HuH-7.5 (cell line): ENCODE data around the gene ERC2.
"Not testable (repeated sequence)": the region's sequence is repeated elsewhere in the genome, so short reads cannot be mapped to it uniquely, and the experiment has no call there.

Experiments used
- DNase-seq: peaks from one replicate; pipeline ENCODE4 v3.0.0; 2011; ENCODE audit warnings: low spot score

The ERC2 gene

GRCh38 chr3:55880357-55880756, 587.9 kb downstream of the ERC2 start:
- DNase-seq, result no peak

DNA sequence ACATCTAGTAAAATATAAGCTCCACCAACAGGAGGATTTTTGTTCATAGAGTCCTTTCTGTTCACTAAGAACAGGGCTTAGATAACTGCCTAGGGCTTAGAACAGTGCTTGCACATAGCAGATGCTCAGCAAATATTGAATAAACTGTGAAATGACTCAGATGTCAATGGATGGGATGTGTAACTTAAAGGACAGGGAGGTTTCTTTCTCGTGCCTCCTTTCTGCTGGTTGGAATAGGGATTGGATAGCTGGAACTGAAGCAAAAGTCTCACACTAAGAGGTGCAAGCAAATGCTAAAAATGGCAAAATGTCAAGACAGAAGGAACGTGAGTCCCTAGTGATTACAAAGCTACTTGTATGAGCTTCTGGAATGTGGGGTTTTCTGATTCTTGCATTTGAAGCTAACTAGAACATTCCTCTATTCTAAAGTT, 588.4 kb downstream of the ERC2 start:
- no peak for DNase-seq

GRCh38 chr3:55877703-55878102, 590.6 kb downstream of the ERC2 start:
- DNase-seq, result no peak

DNA sequence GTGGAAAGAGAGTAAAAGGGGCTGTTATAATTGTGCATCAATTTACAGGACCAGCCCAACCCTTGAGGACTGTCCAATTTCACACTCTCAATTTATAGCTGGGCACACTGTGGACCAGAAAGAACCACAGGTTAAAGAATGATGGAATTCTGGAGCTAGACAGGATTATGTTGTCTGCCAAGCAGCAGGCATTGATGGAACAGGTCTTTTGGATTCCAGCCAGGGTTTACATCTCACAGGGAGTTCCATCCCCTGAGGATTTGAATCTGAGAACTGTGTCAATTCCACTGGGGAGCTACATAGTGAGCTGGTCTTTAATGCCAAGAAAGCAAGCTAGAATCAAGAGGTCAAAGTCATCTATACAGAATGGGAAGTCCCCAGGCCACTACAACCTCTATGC, 591.7 kb downstream of the ERC2 start:
- DNase-seq, result no peak

DNA sequence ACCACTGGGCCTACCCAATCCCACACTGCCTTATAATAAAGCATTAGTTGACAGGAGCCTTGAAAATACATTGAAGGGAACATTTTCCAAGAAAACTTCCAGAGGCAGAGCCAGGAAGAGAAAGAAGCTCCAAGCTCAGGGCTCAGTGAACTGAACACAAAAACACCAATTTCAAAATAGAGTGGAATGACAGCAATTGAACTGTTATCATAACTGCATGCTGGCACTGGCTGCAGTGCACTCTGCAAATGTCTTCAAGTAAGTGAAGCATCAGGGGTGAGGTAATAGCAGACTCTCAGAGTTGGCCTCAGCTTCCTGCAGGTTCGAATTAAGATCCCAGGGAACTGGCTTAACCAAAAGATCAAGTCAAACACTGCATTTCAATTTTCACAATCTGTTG, 593.2 kb downstream of the ERC2 start:
- DNase-seq, result no peak

GRCh38 chr3:55873523-55874254, 594.6 kb downstream of the ERC2 start:
- no peak for DNase-seq

DNA sequence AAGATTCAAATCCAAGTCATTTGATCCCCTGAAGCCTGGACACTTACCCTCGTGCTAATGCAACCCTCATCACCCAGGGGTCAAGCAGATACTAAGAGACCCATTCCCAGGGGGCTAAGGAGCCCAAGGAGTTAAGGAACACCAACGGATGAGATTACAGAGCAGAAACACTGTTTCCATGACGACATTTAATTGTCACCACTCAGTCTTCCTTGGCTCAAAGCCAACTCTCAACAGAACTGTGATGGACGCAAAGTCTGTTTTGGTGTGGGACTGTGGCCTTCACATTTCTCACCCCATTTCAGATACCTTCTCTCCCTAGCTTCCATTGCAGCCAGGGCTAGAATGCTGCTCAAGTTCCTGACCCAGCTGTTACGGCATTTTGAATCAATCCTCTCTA, 597.7 kb downstream of the ERC2 start:
- DNase-seq, result no peak

DNA sequence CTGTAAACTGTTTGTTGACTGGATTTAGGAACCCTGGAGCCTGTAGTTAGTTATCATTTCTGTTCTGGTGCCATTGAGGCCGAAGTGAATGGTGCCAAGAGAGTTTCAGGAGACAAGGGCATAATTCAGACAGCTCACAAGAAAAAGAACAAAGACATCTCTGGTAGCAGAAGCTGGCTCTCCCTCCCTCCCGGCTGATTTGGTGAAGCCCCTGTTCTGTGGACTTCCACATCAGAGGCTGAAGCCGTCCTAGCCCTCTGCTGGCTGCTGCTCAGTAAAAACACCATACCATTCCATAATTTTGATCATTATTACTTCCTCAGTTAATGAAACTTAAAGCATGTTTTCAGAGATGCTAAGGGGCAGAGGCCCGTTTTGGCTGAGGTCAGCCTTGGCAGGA, 599.9 kb downstream of the ERC2 start:
- DNase-seq, result no peak

GRCh38 chr3:55863028-55863427, 605.2 kb downstream of the ERC2 start:
- DNase-seq, result no peak

DNA sequence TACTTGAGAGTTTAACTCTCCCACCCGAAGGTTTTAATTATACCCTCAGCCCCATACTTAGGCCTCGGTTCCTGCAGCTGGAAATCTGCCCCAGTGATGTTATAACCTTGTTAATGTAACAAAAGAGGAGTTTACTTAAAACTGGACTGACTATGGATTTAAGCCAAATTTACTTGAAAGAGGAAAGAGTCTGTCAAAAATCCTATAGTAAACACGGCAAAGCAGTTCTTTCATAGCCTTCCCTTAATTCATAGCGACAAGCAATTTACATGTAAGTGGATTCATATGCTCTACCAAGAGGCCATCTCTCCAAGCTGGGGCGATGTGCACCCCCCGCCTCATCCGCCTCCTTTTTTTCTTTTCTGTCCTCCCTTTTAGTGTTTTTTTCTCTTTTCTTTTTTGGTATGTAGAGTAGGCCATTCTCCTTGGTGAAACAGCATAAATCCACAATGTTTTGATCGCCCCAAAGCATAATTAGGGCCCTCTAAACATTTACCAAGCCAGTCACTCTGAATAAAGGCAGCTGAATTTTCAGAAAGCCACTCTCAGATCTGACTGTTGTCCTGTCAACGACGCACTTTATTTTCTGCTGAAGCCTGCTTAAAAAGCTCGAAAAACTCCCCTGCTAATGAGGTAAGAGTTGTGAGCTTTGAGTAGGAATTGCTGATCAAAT, 608.1 kb downstream of the ERC2 start:
- DNase-seq, result no peak

DNA sequence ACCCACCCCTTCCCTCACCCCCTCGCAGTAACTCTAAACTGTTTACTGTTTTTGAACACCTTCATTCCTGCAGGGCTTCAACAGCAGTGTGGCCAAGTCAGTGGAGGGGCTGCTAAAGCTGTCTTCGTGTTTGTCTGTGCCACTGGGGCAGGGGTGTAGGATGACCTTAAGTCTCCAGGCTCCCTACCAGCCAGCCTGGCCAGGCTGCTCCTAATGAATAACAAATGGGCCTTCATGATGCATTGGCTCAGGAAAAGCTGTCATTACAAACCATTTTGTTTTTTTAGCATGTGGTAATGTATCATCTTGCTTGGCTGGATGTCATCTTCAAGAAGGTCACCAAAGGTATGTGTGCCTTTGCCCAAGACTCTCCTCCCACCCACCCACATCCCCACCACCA, 609.0 kb downstream of the ERC2 start:
- no peak for DNase-seq

GRCh38 chr3:55858727-55859126, 609.5 kb downstream of the ERC2 start:
- DNase-seq, result no peak

DNA sequence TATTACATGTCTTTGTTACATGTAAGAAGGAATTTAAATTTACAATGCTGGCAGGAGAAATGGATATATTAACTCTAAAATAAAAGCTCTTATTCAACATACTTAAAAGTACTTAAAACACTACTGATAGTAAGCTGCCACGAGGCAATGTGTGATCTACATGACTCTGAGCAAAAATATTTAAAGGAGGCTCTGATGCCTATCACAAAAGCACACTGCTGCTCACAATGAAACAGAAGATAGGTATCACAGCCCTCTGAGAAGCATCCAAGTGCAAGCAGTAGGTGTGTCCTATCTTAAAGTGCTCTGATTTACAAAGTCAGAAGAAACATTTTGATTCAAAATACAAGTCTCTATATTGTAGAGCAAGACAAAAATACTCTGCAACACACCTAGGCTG, 610.0 kb downstream of the ERC2 start:
- no peak for DNase-seq

DNA sequence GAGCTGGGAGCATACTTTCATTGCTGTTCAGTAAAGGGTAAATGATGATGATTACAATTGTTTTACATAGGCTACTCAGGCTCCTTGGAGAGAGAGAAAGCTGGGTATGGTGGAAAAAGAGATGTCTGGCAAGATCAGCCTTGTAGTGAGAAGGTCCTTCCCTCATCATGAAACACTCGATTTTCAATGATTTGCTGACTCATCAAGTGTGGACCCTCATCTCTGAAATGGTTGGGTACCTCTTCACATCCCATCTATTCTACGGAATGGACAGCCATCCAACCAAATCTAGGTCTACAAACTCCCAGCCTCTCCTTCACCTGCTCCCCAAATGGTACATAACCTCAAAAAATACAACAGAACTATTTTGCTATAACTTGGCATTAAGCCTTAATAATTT, 610.6 kb downstream of the ERC2 start:
- no peak for DNase-seq

DNA sequence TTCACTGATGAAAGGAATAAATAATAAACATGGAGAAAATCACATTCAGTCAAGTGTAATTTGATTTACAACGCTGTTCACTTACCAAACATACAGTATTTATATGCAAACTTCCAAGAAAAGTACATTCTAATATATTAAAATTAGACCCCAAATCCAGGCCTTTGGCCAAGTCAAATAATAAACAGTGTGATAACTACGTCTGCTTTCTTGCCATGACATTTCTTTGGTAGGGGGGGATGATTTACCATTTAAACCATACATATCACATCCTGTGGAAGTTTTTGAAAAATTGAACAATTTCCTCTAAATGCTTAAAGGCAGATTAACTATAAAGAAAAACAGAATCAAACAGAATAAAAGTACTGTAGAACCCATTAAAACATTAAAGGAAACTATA, 613.0 kb downstream of the ERC2 start:
- DNase-seq, result no peak

- DNase-seq, result no peak
Observed at GRCh38 chr3:55854494-55854893, 613.8 kb downstream of the ERC2 start.

GRCh38 chr3:55852326-55852725, 615.9 kb downstream of the ERC2 start:
- no peak for DNase-seq

DNA sequence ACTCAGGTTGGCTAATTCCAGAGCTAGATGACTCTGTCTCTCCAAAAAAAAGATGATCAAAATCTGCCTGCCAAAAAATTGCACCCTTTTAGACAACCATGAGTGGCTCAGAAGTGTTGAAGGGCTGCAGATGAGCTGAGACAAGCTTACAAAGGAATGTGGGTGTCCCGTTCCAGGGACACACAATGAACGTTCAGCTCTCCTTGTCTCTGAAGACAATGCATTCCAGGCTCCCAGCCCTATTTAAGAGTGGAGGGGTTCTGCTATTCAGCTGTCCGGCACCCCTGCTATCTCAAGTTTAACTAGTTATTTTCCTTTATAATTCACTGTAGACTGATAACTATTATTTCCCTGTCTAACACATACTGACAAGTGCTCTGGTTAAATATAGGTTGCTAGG, 626.1 kb downstream of the ERC2 start:
- DNase-seq, result no peak

DNA sequence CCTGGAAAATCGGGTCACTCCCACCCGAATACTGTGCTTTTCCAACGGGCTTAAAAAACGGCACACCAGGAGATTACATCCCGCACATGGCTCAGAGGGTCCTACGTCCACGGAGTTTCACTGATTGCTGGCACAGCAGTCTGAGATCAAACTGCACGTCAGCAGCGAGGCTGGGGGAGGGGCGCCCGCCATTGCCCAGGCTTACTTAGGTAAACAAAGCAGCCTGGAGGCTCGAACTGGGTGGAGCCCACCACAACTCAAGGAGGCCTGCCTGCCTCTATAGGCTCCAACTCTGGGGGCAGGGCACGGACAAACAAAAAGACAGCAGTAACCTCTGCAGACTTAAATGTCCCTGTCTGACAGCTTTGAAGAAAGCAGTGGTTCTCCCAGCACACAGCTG, 636.4 kb downstream of the ERC2 start:
- DNase-seq, result not testable (repeated sequence)

DNA sequence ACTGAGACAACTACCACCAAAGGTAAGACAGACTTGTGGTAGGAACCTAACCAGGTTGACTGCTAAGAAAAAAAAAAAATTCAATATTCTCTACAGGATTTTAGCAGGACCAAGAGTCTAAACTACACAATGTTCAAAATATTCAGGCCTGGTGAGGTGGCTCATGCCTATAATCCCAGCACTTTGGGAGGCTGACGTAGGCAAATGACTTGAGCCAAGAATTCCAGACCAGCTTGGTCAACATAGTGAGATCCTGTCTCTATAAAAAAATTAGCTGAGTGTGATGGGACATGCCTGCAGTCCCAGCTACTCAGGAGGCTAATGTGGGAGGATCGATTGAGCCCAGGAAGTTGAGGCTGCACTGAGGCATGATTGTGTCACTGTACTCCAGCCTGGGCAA, 639.6 kb downstream of the ERC2 start:
- DNase-seq, result no peak

DNA sequence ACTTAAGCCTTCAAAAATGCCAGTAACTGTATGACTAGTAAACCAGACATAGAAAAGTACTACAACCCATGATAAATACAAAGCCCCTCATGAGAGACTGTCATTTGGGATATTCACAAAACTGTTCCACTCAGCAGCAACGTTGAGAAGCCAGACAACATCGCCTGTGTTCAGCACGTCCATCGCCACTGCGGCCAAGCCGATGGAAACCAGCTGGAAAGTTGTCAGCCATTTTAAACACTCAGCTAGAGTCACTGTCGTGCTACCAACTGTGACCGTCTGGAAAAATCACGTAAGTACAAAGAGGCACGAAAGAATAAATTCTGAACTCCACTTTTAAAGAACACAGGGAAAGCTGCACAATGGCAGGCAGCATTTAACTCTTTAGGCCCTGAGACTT, 640.5 kb downstream of the ERC2 start:
- no peak for DNase-seq

DNA sequence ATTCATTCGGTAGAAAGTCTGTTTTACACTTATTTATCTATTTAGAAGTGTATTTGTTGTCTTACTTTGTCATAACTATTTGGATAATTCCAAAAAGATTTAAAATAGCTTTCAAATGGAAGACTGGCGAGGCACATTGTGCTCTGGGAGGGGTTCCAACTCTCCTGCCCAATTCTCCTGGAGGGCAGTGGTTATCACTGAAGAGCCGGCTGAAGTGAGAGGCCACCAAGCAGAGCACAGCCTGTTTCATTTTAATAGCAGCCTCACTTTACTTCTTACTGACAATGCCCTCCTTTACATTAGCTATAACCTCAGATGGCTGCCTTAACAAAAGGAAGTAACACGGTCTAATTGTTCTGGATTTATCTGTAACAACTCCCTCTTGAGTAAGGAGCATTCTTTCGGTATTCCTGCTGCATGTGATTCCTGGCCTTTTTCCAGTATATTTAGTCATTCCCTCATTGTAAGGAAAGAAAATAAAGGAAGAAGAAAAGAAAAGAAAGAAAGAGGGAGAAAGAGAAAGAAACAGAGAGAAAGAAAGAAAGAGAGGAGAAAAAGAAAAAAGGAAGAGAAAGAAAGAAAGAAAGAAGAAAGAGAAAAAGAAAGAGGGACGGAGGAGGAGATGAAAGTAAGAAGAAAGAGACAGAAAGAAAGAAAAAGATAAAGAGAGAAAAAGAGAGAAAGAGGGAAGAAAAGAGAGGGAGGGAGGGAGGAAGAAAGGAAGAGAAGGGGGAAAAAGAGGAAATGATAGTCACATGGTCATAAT, 641.4 kb downstream of the ERC2 start:
- DNase-seq, result no peak

- DNase-seq, result no peak
Observed at GRCh38 chr3:55826097-55826496, 642.2 kb downstream of the ERC2 start.
